22Rv1 (cell line): Measurements from ENCODE around the gene BUB3.

Experiments
- CTCF ChIP-seq: fragments of 450-650 bp; IDR thresholded peaks from 2 replicates; pipeline ENCODE4 v1.5.1; 2017; ENCODE audit warnings: mild to moderate bottlenecking
- ZFX ChIP-seq: fragments of 450-650 bp; IDR thresholded peaks from 2 replicates; pipeline ENCODE4 v1.6.1; 2017; ENCODE audit warnings: antibody characterized with exemption, borderline replicate concordance

- no peak for TF ChIP-seq CTCF
- TF ChIP-seq ZFX: no peak
Measured at GRCh38 chr10:123194056-123194455, 39.9 kb downstream of the BUB3 start.
